Lower lobe of right lung (tissue), 2 donors: ENCODE data around the gene FKBP3. TPM values are rescaled to one million over a fixed set of nuclear protein-coding genes. Genes with fewer than 3 reads are reported as not detected.

Experiments
- ATAC-seq, 2 donors: fragments of 200-7000 bp; cut with Tn5 transposase; one replicate each; pipeline ENCODE4 v1.9.1; 2020 to 2022; ENCODE audit warnings: mild to moderate bottlenecking in 2 of 2, moderate library complexity in 2 of 2
- DNase-seq: peaks from one replicate; pipeline ENCODE4 v3.0.0-alpha.2; 2020
- H3K27ac ChIP-seq: fragments of 200-600 bp; one replicate; pipeline ENCODE4 v1.8.0; 2022
- H3K27me3 ChIP-seq: fragments of 200-600 bp; one replicate; pipeline ENCODE4 v1.8.0; 2022; ENCODE audit warnings: low read depth
- H3K36me3 ChIP-seq: fragments of 200-600 bp; one replicate; pipeline ENCODE4 v1.8.0; 2022; ENCODE audit warnings: mild to moderate bottlenecking
- H3K4me1 ChIP-seq: fragments of 200-600 bp; one replicate; pipeline ENCODE4 v1.8.0; 2022
- H3K4me3 ChIP-seq: fragments of 200-600 bp; one replicate; pipeline ENCODE4 v1.8.0; 2022; ENCODE audit warnings: mild to moderate bottlenecking
- H3K9me3 ChIP-seq: fragments of 200-600 bp; one replicate; pipeline ENCODE4 v1.8.0; 2022
- intact Hi-C: fragments of 100-400 bp; cut with DNase I; formaldehyde crosslinking; loops from one replicate; pipeline ENCODE4 v1.11.0; 2022
- total RNA-seq: library from RNA; stranded (reverse); fragmentation: NEBNext Ultra II Directional; extraction: Animal tissue kit (Norgen Biotek cat#: 25700); gene quantifications from one replicate; pipeline ENCODE4 v1.2.1, GENCODE V29; 2021
- TF ChIP-seq, protein P1 (sequence below): fragments of 200-600 bp; IDR thresholded peaks from one replicate; pipeline ENCODE4 v1.8.0; 2022; ENCODE audit warnings: antibody characterized with exemption, mild to moderate bottlenecking
- donor health status: DM: no; HTN: yes; CAD: no; lungs with severe emphysema.

The FKBP3 gene
- total RNA-seq, 1 donor from 2014 or later, result 34.4 TPM

- no peak for DNase-seq
- Histone ChIP-seq H3K4me3 (no peak overlapping the region), H3K27me3 (no peaks in the 10 kb centered on the region), H3K9me3 (no peaks in the 10 kb centered on the region), H3K27ac (no peak overlapping the region), H3K4me1 (peaks cover 6% of the 10 kb centered on the region), H3K36me3 (peaks cover 50% of the 10 kb centered on the region)
- TF ChIP-seq, protein P1, sequence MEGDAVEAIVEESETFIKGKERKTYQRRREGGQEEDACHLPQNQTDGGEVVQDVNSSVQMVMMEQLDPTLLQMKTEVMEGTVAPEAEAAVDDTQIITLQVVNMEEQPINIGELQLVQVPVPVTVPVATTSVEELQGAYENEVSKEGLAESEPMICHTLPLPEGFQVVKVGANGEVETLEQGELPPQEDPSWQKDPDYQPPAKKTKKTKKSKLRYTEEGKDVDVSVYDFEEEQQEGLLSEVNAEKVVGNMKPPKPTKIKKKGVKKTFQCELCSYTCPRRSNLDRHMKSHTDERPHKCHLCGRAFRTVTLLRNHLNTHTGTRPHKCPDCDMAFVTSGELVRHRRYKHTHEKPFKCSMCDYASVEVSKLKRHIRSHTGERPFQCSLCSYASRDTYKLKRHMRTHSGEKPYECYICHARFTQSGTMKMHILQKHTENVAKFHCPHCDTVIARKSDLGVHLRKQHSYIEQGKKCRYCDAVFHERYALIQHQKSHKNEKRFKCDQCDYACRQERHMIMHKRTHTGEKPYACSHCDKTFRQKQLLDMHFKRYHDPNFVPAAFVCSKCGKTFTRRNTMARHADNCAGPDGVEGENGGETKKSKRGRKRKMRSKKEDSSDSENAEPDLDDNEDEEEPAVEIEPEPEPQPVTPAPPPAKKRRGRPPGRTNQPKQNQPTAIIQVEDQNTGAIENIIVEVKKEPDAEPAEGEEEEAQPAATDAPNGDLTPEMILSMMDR, result no peak
- intact Hi-C loops, result no loop called here
- ATAC-seq, result no peak
Measured at GRCh38 chr14:45128963-45129629, 5.2 kb downstream of the FKBP3 start.

DNA sequence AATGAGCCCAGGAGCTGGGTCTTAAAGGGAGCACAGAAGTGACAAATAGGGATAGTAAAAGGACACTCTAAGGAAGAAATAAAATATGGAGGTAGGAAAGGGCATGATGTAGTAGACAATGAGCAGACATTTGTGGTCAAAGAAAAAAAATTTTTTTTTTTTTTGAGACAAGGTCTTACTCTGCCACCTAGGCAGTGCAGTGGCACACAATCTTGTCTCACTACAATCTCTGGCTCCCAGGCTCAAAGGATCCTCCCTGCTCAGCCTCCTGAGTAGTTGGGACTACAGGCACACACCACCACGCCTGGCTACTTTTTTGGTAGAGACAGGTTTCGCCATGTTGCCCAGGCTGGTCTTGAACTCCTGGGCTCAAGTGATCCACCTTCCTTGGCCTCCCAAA is 8.5 kb downstream of the FKBP3 start:
- intact Hi-C loops, result no loop called here
- no peaks in the 10 kb centered on the region for H3K27me3 ChIP-seq
- H3K27ac ChIP-seq, result no peak overlapping the region
- TF ChIP-seq, protein P1, result no peak
- peaks cover 79% of the 10 kb centered on the region for H3K36me3 ChIP-seq
- no peak overlapping the region for H3K4me3 ChIP-seq
- H3K9me3 ChIP-seq, result no peaks in the 10 kb centered on the region
- H3K4me1 ChIP-seq, result no peaks in the 10 kb centered on the region
- ATAC-seq, result no peak
- DNase-seq, result no peak

DNA sequence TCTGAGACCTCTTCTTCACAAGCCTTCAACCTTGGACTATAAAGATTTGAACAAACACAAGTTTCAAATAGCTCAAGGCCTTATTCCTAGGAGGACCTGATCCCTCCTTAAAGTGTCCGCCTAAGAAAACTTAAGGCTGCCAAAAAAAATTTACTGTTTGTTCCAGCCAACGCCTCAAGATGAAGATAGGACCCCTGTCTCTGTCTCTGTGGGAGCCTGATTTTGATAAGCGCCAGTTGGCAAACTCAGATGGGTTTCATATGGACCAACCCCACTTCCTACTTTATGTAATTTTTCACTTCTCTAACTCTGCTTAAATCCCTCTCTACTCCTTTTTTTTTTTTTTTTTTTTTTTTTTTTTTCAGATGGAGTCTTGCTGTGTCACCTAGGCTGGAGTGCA is 11.0 kb downstream of the FKBP3 start:
- no peak overlapping the region for H3K27ac ChIP-seq
- DNase-seq (no peak), ATAC-seq (no peak)
- no peaks in the 10 kb centered on the region for H3K27me3 ChIP-seq
- H3K4me1 ChIP-seq, result no peaks in the 10 kb centered on the region
- TF ChIP-seq, protein P1, result no peak
- peaks cover 88% of the 10 kb centered on the region for H3K36me3 ChIP-seq
- intact Hi-C loops, result no loop called here
- no peaks in the 10 kb centered on the region for H3K9me3 ChIP-seq
- no peak overlapping the region for H3K4me3 ChIP-seq

DNA sequence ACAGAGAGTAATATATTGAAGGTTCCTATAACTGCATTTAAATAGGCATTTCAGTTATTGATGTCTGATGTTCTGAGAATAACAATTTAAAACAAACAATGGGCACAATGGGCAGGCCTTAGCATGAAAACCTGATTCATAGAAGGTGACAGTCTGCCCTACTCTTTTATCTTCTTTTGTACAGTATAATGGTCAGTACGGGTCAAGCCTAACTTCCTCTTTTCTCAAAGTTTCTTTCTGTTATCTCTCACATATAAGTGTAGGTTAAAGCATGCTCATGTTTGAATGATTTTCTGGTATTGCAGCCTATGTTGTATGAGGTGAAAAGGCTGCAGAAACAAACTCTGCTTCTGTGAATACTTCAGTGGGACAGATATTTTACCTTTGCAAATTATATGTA is 14.2 kb downstream of the FKBP3 start:
- H3K4me1 ChIP-seq, result no peaks in the 10 kb centered on the region
- peaks cover 91% of the 10 kb centered on the region for H3K36me3 ChIP-seq
- TF ChIP-seq, protein P1, result no peak
- intact Hi-C loops, result no loop called here
- ATAC-seq (no peak), DNase-seq (no peak)
- no peaks in the 10 kb centered on the region for H3K27me3 ChIP-seq
- no peak overlapping the region for H3K27ac ChIP-seq
- H3K9me3 ChIP-seq, result no peaks in the 10 kb centered on the region
- no peak overlapping the region for H3K4me3 ChIP-seq

DNA sequence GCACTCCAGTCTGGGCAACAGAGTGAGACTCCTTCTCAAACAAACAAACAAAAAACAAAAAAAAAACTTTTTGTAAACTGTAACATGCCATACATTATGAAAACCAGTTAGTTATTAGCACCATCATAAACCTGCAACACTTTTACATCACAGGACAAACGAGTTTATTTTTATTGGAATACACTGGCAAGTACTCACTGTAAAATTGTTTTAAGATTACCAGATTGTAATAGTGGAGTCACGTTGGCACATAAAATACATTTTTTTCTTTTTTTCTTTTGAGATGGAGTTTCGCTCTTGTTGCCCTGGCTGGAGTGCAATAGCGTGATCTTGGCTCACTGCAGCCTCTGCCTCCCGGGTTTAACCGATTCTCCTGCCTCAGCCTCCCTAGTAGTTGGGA is 15.7 kb downstream of the FKBP3 start:
- H3K4me3 ChIP-seq, result no peak overlapping the region
- no peak overlapping the region for H3K27ac ChIP-seq
- no peaks in the 10 kb centered on the region for H3K27me3 ChIP-seq
- ATAC-seq (no peak), DNase-seq (no peak)
- no peaks in the 10 kb centered on the region for H3K4me1 ChIP-seq
- H3K9me3 ChIP-seq, result no peaks in the 10 kb centered on the region
- TF ChIP-seq, protein P1, result no peak
- H3K36me3 ChIP-seq, result peaks cover 96% of the 10 kb centered on the region
- intact Hi-C loops, result no loop called here
